ENCODE results near the gene OR1J1.

OR1J1 gene

GRCh38 chr9:122444041-122444733 lies 33.5 kb downstream of the OR1J1 start:
- no peak for DNase-seq

GRCh38 chr9:122442568-122442967 lies 35.2 kb downstream of the OR1J1 start:
- DNase-seq: no peak

All from bone marrow (tissue), 2 donors.